Small intestine (tissue), 7 donors: ENCODE data around the gene IP6K3. TPM values are rescaled to one million over a fixed set of nuclear protein-coding genes. Genes with fewer than 3 reads are reported as not detected.

Experiments used
- DNase-seq, 2 donors: peaks; one replicate each; pipeline versions ENCODE4 v3.0.0 to v3.0.0-alpha.2; 2013
- FAIRE-seq: peaks from 2 replicates; lab custom pipeline; 2012; peaks lifted over from hg19 to GRCh38; lab: Jason Lieb, UNC
- H3K27ac ChIP-seq, 3 donors: one replicate each; pipeline ENCODE4 v1.5.1; 2013; ENCODE audit warnings: low read length in 2 of 3, mild to moderate bottlenecking in 2 of 3, control low read depth in 1 of 3, inconsistent platforms in 1 of 3, low read depth in 1 of 3, moderate library complexity in 1 of 3
- H3K27me3 ChIP-seq, 3 donors: one replicate each; pipeline ENCODE4 v1.6.1; 2013; ENCODE audit warnings: low read length in 3 of 3, inconsistent platforms in 1 of 3; ENCODE audit not compliant: control insufficient read depth in 3 of 3, insufficient read depth in 3 of 3
- H3K36me3 ChIP-seq, 3 donors: one replicate each; pipeline ENCODE4 v1.6.1; 2013; ENCODE audit warnings: low read length in 3 of 3, inconsistent platforms in 1 of 3, low read depth in 1 of 3, mild to moderate bottlenecking in 1 of 3, moderate library complexity in 1 of 3; ENCODE audit not compliant: control insufficient read depth in 3 of 3, insufficient read depth in 2 of 3
- H3K4me1 ChIP-seq, 3 donors: one replicate each; pipeline ENCODE4 v1.6.1; 2013; ENCODE audit warnings: low read length in 2 of 3, inconsistent platforms in 1 of 3, low read depth in 1 of 3, mild to moderate bottlenecking in 1 of 3, moderate library complexity in 1 of 3; ENCODE audit not compliant: control insufficient read depth in 3 of 3, insufficient read depth in 2 of 3
- H3K4me3 ChIP-seq, 3 donors: one replicate each; pipeline ENCODE4 v1.5.1; 2013; ENCODE audit warnings: low read length in 3 of 3, control low read depth in 1 of 3, inconsistent platforms in 1 of 3, low read depth in 1 of 3, mild to moderate bottlenecking in 1 of 3, moderate library complexity in 1 of 3
- H3K9me3 ChIP-seq, 2 donors: one replicate each; pipeline ENCODE4 v1.6.1; 2013; ENCODE audit warnings: low read depth in 1 of 2, low read length in 1 of 2; ENCODE audit not compliant: control insufficient read depth in 2 of 2, insufficient read depth in 1 of 2
- WGBS, 3 donors: extraction: QIAGEN DNeasy Blood & Tissue Kit; methylation state at CpG; one replicate each; pipeline ENCODE4 v1.1.7; 2013; 5-methylcytosine and 5-hydroxymethylcytosine counted together
- polyA plus RNA-seq, 4 donors: library from polyadenylated mRNA; stranded (reverse) in 3 of 4; unstranded in 1 of 4; fragments of 200-250 nt in 3 of 4; fragments of 120-200 nt in 1 of 4; gene quantifications; one replicate each; pipeline versions ENCODE4 v1.2.1 to v1.2.3, GENCODE V29; 2013
- donor health status: healthy with polysubstance abuse.
- donor health status: control.
- donor health status: control.
- donor health status: Bipolar disorder and iron deficiency.
- donor health status: healthy.

Gene IP6K3
- polyA plus RNA-seq, 4 donors = 0.35 to 1.0 (median 0.72) TPM

DNA sequence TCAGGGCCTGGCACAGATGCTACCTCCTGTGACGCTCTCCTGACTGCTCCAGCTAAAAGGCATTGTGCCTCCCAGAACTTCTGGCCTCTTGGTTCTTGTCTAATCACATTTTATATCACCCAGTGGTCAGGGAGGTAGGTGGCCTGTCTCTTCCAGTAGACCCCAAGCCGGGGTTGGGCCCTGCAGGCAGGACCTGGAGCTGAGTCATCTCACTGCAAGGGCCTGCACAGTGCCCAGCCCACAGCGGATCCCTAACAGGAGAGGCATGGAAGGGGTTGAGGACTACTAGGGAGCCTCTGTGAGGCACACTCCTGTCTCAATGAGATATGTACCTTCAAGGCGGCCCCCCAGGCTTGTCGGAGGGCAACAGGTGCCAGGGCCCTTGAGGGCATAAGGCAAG lies 35.9 kb upstream of the IP6K3 start:
- no peaks in the 10 kb centered on the region for H3K27me3 ChIP-seq
- peaks cover 13 to 74% (median 48%) of the 10 kb centered on the region in 3 donors for H3K36me3 ChIP-seq
- FAIRE-seq (no peak), DNase-seq (no peak)
- no peak overlapping the region for H3K4me3 ChIP-seq
- no peaks in the 10 kb centered on the region for H3K9me3 ChIP-seq
- H3K27ac ChIP-seq = no peak overlapping the region
- WGBS, 3 donors = 94 to 97% (median 97%) methylated on average over 5 of the region's 5 CpGs
- H3K4me1 ChIP-seq = peaks cover 6 to 14% (median 12%) of the 10 kb centered on the region in 3 donors

DNA sequence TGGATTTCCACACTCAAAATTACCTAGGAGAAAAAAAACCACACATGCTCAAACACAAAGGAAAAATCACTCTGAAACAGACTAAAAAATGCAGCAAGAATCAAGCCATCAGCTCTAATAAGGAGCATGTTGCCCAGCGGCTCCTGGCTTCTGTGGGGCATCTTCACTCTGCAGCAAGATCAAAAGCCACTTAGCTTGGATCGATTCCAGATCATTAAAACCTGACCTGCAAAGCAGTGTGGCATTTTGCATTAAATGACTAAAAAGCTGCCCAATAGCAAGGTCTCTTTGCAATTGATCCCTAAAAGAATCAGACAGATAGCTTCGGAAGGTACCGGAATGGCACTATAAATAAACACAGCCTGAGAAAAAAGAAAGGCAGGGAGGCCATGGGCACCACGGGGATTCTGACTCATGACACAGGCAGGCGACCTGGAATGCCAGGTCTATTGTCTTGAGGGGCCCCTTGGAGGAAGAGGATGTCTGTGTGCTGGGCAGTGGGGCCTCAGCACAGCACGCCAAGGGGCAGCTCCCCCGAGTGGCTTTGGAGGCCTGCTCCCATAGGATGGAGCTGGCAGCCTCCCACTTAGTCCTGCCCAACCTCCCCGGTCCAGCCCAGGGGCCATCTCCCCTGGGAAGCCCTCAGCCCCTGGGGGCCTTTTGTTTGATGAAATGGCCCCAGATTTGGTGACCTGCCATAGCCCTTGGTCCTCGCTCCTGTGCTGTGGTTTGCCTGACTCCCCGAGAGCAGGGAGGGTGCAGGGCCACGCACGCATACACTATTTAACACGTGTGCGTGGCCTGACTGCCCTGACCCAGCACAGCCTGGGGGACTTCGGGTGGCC lies 34.6 kb upstream of the IP6K3 start:
- 75 to 81% (median 76%) methylated on average over 16 of the region's 16 CpGs for WGBS, 3 donors
- Histone ChIP-seq H3K36me3 (peaks cover 14 to 86% (median 54%) of the 10 kb centered on the region in 3 donors), H3K27me3 (no peaks in the 10 kb centered on the region), H3K9me3 (no peaks in the 10 kb centered on the region), H3K4me3 (no peak overlapping the region), H3K27ac (no peak overlapping the region), H3K4me1 (peaks cover 0 to 5% (median 2%) of the 10 kb centered on the region in 3 donors)
- FAIRE-seq = no peak
- no peak for DNase-seq

DNA sequence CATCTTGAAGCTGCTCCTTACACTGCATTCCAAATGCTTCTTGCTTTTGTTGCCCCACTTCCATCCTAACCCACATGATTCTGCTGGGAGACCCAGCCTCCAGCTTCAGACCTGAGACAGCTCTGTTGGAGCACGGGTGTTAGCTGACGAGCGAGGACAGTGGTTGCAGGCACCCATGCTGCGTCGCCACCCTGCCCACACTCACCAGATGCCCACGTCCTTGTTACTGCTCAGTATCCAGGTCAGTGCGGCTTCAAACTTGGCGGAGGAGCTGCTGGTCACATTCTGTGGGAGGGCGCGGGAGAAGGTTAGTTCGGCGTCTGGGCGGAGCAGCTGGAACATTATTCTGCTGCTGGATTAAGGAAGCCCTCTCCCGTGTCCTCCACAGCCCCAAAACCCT lies 33.2 kb upstream of the IP6K3 start:
- H3K36me3 ChIP-seq = peaks cover 19 to 95% (median 62%) of the 10 kb centered on the region in 3 donors
- FAIRE-seq = no peak

DNA sequence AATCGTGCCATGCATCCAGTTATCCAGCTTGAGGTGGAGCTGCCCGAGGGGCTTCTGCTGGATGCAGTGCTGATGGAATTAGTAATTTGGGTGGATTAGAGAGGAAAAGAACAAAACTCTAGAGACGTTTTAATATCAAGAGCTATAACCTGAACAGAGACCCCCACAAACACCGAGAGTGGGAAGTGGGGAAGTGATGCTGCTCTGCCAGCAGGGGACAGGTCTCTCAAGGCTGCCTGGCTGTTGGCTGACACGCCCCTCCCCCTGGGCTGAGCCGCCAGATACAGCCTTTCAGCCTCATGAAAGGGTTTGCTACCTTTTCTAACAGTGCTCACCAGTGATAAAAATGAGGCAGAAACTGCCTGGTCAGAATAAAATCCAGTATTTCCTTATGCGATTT lies 32.6 kb upstream of the IP6K3 start:
- DNase-seq (no peak), FAIRE-seq (no peak)
- H3K4me3 ChIP-seq = no peak overlapping the region
- H3K4me1 ChIP-seq = no peaks in the 10 kb centered on the region
- no peak overlapping the region for H3K27ac ChIP-seq
- no peaks in the 10 kb centered on the region for H3K27me3 ChIP-seq
- 86 to 92% (median 91%) methylated on average over 7 of the region's 7 CpGs for WGBS, 3 donors
- H3K36me3 ChIP-seq = peaks cover 19 to 96% (median 60%) of the 10 kb centered on the region in 3 donors
- H3K9me3 ChIP-seq = no peaks in the 10 kb centered on the region

More for the DNA sequence above, 33.2 kb upstream of the IP6K3 start:
- no peaks in the 10 kb centered on the region for H3K4me1 ChIP-seq
- H3K27ac ChIP-seq = no peak overlapping the region
- 92 to 95% (median 94%) methylated on average over 14 of the region's 14 CpGs for WGBS, 3 donors
- no peaks in the 10 kb centered on the region for H3K27me3 ChIP-seq
- no peaks in the 10 kb centered on the region for H3K9me3 ChIP-seq
- no peak overlapping the region for H3K4me3 ChIP-seq
- DNase-seq = no peak

DNA sequence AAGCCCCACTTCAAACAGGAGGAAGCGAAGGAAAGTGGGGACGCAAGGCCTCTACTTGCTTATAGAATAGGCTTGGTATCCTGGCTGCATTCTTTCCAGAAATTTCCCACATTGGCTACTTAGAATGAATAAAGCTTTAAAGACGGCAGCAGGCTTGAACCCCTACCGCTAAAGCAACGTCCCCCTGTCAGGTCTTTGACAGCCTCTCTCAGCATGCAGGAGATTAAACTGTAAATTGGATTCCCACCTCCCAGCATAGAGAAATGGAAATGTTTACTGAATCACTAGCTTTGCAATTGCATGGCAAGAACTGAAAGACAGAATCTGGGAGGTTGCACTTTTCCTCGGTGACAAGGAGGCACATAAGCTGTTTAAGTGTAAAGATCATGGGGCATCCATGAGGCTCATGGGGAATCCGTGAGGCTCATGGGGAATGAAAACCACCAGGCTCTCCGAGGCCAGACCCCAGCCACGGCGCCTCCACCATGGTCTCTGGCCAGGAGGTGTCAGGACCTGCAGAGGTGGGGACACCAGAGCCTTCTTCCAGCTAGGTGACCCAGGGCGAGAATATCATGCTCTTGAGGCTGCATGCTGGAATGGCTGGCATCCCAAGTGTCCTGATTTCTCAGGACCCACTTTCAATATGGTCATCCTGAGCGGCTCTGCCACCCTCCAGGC lies 31.9 kb upstream of the IP6K3 start:
- FAIRE-seq = no peak
- WGBS, 3 donors = 90 to 95% (median 93%) methylated on average over 12 of the region's 12 CpGs
- no peaks in the 10 kb centered on the region for H3K4me1 ChIP-seq

DNA sequence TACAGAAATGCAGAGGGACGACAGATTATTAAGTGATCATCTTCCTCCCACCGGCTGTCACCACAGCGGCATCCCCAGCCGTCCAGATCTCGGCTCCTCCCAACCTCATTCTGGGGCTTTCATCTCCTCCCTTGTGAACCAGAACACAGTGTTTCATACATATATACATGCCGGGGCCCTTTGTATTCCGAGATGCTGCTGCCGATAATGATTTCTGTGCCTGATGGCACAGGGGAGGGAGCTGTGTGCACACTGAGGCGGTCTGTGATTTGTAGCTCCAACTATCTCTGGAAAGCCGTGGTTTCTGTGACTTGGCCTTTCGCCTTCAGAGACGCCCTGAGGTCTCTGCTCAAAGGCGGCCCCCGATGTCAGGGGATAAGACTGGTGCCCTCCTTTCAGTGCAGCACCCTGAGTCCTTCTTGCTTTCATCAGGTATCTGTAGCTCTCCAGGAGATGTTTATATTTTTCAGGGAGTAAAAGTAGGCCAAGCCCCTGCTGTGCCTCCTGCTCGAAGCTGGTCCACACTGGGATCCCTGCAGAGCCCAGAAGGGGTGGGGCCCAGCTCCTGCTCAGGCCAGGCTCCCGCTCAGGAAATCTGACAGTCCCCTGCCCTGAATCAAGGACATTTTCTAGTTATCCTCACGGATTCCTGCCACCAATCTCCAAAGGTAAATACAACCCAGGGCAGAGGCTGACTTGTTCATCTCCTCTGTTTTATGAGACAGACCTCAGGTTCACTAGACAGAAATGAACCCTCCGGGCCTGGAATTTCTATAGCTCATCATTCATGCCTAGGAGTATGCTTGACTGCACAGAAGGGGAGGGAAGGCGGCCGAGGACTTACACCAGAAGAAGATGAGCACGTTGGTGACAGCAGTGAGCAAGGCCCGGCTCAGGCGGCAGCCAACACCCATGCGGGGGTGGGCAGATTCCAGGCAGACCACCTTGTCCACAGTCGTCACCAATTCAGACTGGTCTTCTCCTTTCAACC lies 31.0 kb upstream of the IP6K3 start:
- H3K36me3 ChIP-seq = peaks cover 19 to 93% (median 54%) of the 10 kb centered on the region in 3 donors

More for the DNA sequence above, 31.9 kb upstream of the IP6K3 start:
- DNase-seq = no peak
- Histone ChIP-seq H3K27me3 (no peaks in the 10 kb centered on the region), H3K4me3 (no peak overlapping the region), H3K36me3 (peaks cover 19 to 93% (median 55%) of the 10 kb centered on the region in 3 donors), H3K27ac (no peak overlapping the region), H3K9me3 (no peaks in the 10 kb centered on the region)

DNA sequence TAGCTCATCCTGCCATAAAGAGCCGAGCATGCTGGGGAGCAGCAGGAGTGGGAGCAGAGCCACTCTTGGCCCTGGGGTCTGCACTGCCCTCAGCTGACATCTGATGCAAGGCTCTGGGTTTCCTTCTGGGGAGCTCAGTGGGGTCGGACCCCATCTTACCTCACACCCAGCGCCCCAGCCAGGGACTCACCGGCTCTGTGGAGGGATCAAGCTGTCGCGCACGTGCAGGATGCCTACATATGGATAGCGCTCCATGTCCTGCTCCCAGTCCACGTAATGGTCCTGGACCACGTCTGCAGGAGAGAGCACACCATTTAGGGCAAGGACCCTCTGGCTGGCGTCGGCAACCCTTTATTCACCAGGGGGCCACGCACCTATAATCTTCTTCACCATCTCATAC lies 30.1 kb upstream of the IP6K3 start:
- no peak overlapping the region for H3K27ac ChIP-seq
- no peak overlapping the region for H3K4me3 ChIP-seq
- peaks cover 19 to 93% (median 49%) of the 10 kb centered on the region in 3 donors for H3K36me3 ChIP-seq
- no peaks in the 10 kb centered on the region for H3K9me3 ChIP-seq
- no peaks in the 10 kb centered on the region for H3K27me3 ChIP-seq
- peaks cover 0 to 9% (median 0%) of the 10 kb centered on the region in 3 donors for H3K4me1 ChIP-seq
- no peak for FAIRE-seq
- DNase-seq = no peak
- WGBS, 3 donors = 92 to 97% (median 93%) methylated on average over 13 of the region's 13 CpGs

More for the DNA sequence above, 31.0 kb upstream of the IP6K3 start:
- Histone ChIP-seq H3K4me3 (no peak overlapping the region), H3K4me1 (peaks cover 0 to under 1% (median 0%) of the 10 kb centered on the region in 3 donors), H3K27me3 (no peaks in the 10 kb centered on the region), H3K27ac (no peak overlapping the region), H3K9me3 (no peaks in the 10 kb centered on the region)
- WGBS, 3 donors = 93 to 94% (median 93%) methylated on average over 25 of the region's 25 CpGs
- FAIRE-seq (no peak), DNase-seq (no peak)
